Stomach (tissue), 4 donors: ENCODE results near the gene EPHB1.

Experiments
- EP300 ChIP-seq: sonication (generic); formaldehyde crosslinking; IDR thresholded peaks from one replicate; pipeline ENCODE4 v1.6.1; 2017; ENCODE audit warnings: antibody characterized with exemption
- POLR2A ChIP-seq, 4 donors: fragments of 450-650 bp; IDR thresholded peaks; one replicate each; pipeline ENCODE4 v1.6.1; 2016; ENCODE audit warnings: antibody characterized with exemption in 4 of 4, control low read depth in 2 of 4, mild to moderate bottlenecking in 1 of 4, moderate library complexity in 1 of 4
- POLR2AphosphoS5 ChIP-seq, 3 donors: sonication (generic); formaldehyde crosslinking; IDR thresholded peaks; one replicate each; pipeline ENCODE4 v1.6.1; 2016; ENCODE audit warnings: antibody characterized with exemption in 3 of 3
- TF ChIP-seq, protein P1 (sequence below), 7 experiments: fragments of 450-650 bp in 4 of 7; fragments of 200-600 bp in 3 of 7; sonication (generic) in 3 of 7; IDR thresholded peaks; one replicate each; pipeline ENCODE4 v1.5.1; 2016 to 2019; ENCODE audit warnings: antibody characterized with exemption in 7 of 7, control low read depth in 2 of 7, mild to moderate bottlenecking in 1 of 7

DNA sequence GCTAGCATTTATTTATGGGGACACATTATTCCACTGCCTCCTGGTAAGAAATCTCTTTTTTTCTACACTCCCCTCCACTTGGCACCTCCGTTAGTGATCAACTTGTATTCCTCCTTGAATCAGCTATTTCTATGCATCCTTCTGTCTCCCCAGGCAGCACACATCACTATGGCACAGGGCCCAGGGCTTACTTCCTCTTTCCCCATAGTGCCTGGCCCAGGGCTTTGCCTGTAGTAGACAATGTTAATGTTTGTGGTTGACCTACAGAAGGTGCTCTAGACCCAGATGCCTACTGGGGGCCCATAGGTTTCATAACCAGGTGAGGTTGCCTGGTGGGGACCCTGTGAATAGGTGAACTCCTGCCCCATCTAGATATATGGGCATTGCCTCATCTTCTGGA is 44.9 kb downstream of the EPHB1 start:
- TF ChIP-seq, protein P1, sequence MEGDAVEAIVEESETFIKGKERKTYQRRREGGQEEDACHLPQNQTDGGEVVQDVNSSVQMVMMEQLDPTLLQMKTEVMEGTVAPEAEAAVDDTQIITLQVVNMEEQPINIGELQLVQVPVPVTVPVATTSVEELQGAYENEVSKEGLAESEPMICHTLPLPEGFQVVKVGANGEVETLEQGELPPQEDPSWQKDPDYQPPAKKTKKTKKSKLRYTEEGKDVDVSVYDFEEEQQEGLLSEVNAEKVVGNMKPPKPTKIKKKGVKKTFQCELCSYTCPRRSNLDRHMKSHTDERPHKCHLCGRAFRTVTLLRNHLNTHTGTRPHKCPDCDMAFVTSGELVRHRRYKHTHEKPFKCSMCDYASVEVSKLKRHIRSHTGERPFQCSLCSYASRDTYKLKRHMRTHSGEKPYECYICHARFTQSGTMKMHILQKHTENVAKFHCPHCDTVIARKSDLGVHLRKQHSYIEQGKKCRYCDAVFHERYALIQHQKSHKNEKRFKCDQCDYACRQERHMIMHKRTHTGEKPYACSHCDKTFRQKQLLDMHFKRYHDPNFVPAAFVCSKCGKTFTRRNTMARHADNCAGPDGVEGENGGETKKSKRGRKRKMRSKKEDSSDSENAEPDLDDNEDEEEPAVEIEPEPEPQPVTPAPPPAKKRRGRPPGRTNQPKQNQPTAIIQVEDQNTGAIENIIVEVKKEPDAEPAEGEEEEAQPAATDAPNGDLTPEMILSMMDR (IDR thresholded peaks at IDR 0.05) = no peak
- TF ChIP-seq POLR2A (IDR thresholded peaks at IDR 0.05) = no peak
- no peak for TF ChIP-seq EP300
- TF ChIP-seq POLR2AphosphoS5 (IDR thresholded peaks at IDR 0.05) = no peak
